H1 (cell line): Measurements from ENCODE around the gene PRC1. TPM values are rescaled to one million over a fixed set of nuclear protein-coding genes. Genes with fewer than 3 reads are reported as not detected.

Experiments
- CTCF ChIA-PET: fragments of 300-600 bp; sonication (Branson Sonifier 250); formaldehyde crosslinking; loops from one replicate; lab custom pipeline; 2021; ENCODE audit not compliant: partially characterized antibody; lab: Charles Lee
- POLR2A ChIA-PET: fragments of 300-600 bp; sonication (Branson Sonifier 250); formaldehyde crosslinking; loops from one replicate; lab custom pipeline; 2021; ENCODE audit warnings: inconsistent platforms; ENCODE audit not compliant: partially characterized antibody; lab: Charles Lee
- DNase-seq, 2 experiments: peaks; one replicate each; pipeline versions ENCODE4 v3.0.0 to v3.0.0-alpha.2; 2010 to 2022; ENCODE audit warnings: low spot score in 2 of 2, low read depth in 1 of 2, mixed read lengths in 1 of 2
- FAIRE-seq: peaks from 2 replicates; lab custom pipeline; 2011; peaks lifted over from hg19 to GRCh38; lab: Jason Lieb, UNC
- H2AFZ ChIP-seq: 2 replicates; pipeline ENCODE4 v1.8.1; 2012; ENCODE audit warnings: low read length, inconsistent platforms
- H2AK5ac ChIP-seq: 2 replicates; pipeline ENCODE4 v1.6.1; 2013; ENCODE audit warnings: low read depth, low read length
- H2BK120ac ChIP-seq: replicated peaks from 2 replicates; pipeline ENCODE3; 2013; ENCODE audit warnings: low read depth, low read length, inconsistent platforms
- H2BK12ac ChIP-seq: 2 replicates; pipeline ENCODE4 v1.6.1; 2013; ENCODE audit warnings: low read depth, low read length
- H2BK15ac ChIP-seq: 2 replicates; pipeline ENCODE4 v1.6.1; 2013; ENCODE audit warnings: low read length
- H2BK20ac ChIP-seq: 2 replicates; pipeline ENCODE4 v1.6.1; 2013; ENCODE audit warnings: low read length
- H2BK5ac ChIP-seq: 2 replicates; pipeline ENCODE4 v1.6.1; 2013; ENCODE audit warnings: low read depth, low read length
- H3K14ac ChIP-seq: 2 replicates; pipeline ENCODE4 v1.6.1; 2013; ENCODE audit warnings: inconsistent platforms; ENCODE audit not compliant: insufficient read length
- H3K18ac ChIP-seq: 2 replicates; pipeline ENCODE4 v1.6.1; 2013; ENCODE audit warnings: low read length; ENCODE audit errors: extremely low read depth
- H3K23ac ChIP-seq: 2 replicates; pipeline ENCODE4 v1.6.1; 2013; ENCODE audit warnings: inconsistent platforms; ENCODE audit not compliant: insufficient read length
- H3K23me2 ChIP-seq: 2 replicates; pipeline ENCODE4 v1.6.1; 2013; ENCODE audit warnings: low read depth, low read length
- H3K27ac ChIP-seq: 2 replicates; pipeline ENCODE4 v1.6.1; 2011; ENCODE audit warnings: low read depth, low read length, inconsistent platforms
- H3K27me3 ChIP-seq, 4 experiments: replicated peaks in 1 of 4; 1 replicate in 1 of 4; 2 replicates in 3 of 4; pipeline versions ENCODE4 v1.6.1 to v1.8.1; 2011 to 2013; ENCODE audit warnings: low read length in 3 of 4, mild to moderate bottlenecking in 3 of 4, inconsistent platforms in 2 of 4, mixed read lengths in 2 of 4, moderate library complexity in 1 of 4; ENCODE audit not compliant: control insufficient read depth in 3 of 4, insufficient read depth in 3 of 4; ENCODE audit errors: extremely low read depth in 1 of 4
- H3K36me3 ChIP-seq, 4 experiments: 2 replicates each; pipeline versions ENCODE4 v1.6.1 to v1.8.1; 2011 to 2013; ENCODE audit warnings: mild to moderate bottlenecking in 4 of 4, low read length in 3 of 4, moderate library complexity in 2 of 4, control low read depth in 1 of 4, inconsistent platforms in 1 of 4; ENCODE audit not compliant: insufficient read depth in 4 of 4, control insufficient read depth in 2 of 4
- H3K4ac ChIP-seq: replicated peaks from 2 replicates; pipeline ENCODE3; 2013; ENCODE audit warnings: low read length, low read depth, mixed read lengths, inconsistent platforms; ENCODE audit not compliant: insufficient read length
- H3K4me1 ChIP-seq, 4 experiments: replicated peaks in 1 of 4; 1 replicate in 1 of 4; 2 replicates in 3 of 4; pipeline versions ENCODE4 v1.6.1 to v1.8.1; 2011 to 2013; ENCODE audit warnings: low read length in 3 of 4, inconsistent platforms in 2 of 4, mixed read lengths in 1 of 4; ENCODE audit not compliant: insufficient read depth in 4 of 4, control insufficient read depth in 3 of 4
- H3K4me2 ChIP-seq, 2 experiments: 2 replicates each; pipeline versions ENCODE4 v1.6.1 to v1.8.1; 2011 to 2013; ENCODE audit warnings: low read depth in 2 of 2, low read length in 2 of 2, control low read depth in 1 of 2, inconsistent platforms in 1 of 2, mild to moderate bottlenecking in 1 of 2; ENCODE audit not compliant: insufficient read depth in 1 of 2
- H3K4me3 ChIP-seq, 4 experiments: fragments of 200-600, 300-600 bp in 1 of 4; sonication (generic), shearing (Covaris generic), sonication (Bioruptor Twin) in 1 of 4; 2 replicates each; pipeline versions ENCODE4 v1.5.1 to v1.8.1; 2011 to 2016; ENCODE audit warnings: low read length in 4 of 4, low read depth in 3 of 4, control low read depth in 2 of 4, inconsistent platforms in 2 of 4, mild to moderate bottlenecking in 2 of 4, mixed read lengths in 1 of 4, moderate library complexity in 1 of 4; ENCODE audit not compliant: insufficient read depth in 2 of 4; ENCODE audit errors: extremely low read depth in 1 of 4
- H3K56ac ChIP-seq: replicated peaks from 2 replicates; pipeline ENCODE3; 2013; ENCODE audit warnings: low read depth, mild to moderate bottlenecking, mixed read lengths, low read length, inconsistent platforms; ENCODE audit not compliant: insufficient read length
- H3K79me1 ChIP-seq: 2 replicates; pipeline ENCODE4 v1.6.1; 2013; ENCODE audit warnings: low read depth, low read length, control low read depth
- H3K79me2 ChIP-seq, 2 experiments: 2 replicates each; pipeline versions ENCODE4 v1.6.1 to v1.8.1; 2012 to 2013; ENCODE audit warnings: low read length in 2 of 2, mild to moderate bottlenecking in 2 of 2, inconsistent platforms in 1 of 2; ENCODE audit not compliant: insufficient read depth in 2 of 2, control insufficient read depth in 1 of 2
- H3K9ac ChIP-seq, 4 experiments: replicated peaks in 1 of 4; 1 replicate in 1 of 4; 2 replicates in 3 of 4; pipeline versions ENCODE4 v1.6.1 to v1.8.1; 2011 to 2013; ENCODE audit warnings: low read depth in 3 of 4, low read length in 3 of 4, control low read depth in 2 of 4, mild to moderate bottlenecking in 2 of 4, moderate library complexity in 2 of 4, inconsistent platforms in 1 of 4; ENCODE audit errors: extremely low read depth in 1 of 4
- H3K9me3 ChIP-seq, 2 experiments: 2 replicates each; pipeline versions ENCODE4 v1.6.1 to v1.8.1; 2012 to 2013; ENCODE audit warnings: mild to moderate bottlenecking in 2 of 2, moderate library complexity in 2 of 2, control low read depth in 1 of 2, inconsistent platforms in 1 of 2, low read depth in 1 of 2, low read length in 1 of 2, mixed read lengths in 1 of 2; ENCODE audit not compliant: insufficient read depth in 2 of 2
- H4K20me1 ChIP-seq, 2 experiments: replicated peaks in 1 of 2; 2 replicates each; pipeline versions ENCODE3 to v1.8.1; 2011 to 2013; ENCODE audit warnings: inconsistent platforms in 2 of 2, low read length in 2 of 2, mild to moderate bottlenecking in 1 of 2; ENCODE audit not compliant: insufficient read depth in 2 of 2, control insufficient read depth in 1 of 2
- H4K5ac ChIP-seq: 2 replicates; pipeline ENCODE4 v1.6.1; 2013; ENCODE audit warnings: low read length, low read depth, mixed read lengths, inconsistent platforms; ENCODE audit not compliant: insufficient read length
- H4K8ac ChIP-seq: 2 replicates; pipeline ENCODE4 v1.8.0; 2013; ENCODE audit warnings: mild to moderate bottlenecking, moderate library complexity, low read length, inconsistent platforms; ENCODE audit not compliant: insufficient read depth; ENCODE audit errors: extremely low read depth
- H4K91ac ChIP-seq: replicated peaks from 2 replicates; pipeline ENCODE3; 2013; ENCODE audit warnings: low read length, mixed read lengths, inconsistent platforms; ENCODE audit not compliant: insufficient read length
- CBX5 ChIP-seq: fragments of 300-800, 300-1000 bp; sonication (generic); IDR thresholded peaks from 2 replicates; pipeline ENCODE4 v1.7.1; 2016; ENCODE audit warnings: antibody characterized with exemption, low read length, low read depth
- EZH2 ChIP-seq: fragments of 200-600 bp; sonication (generic); IDR thresholded peaks from 2 replicates; pipeline ENCODE4 v1.7.1; 2012; ENCODE audit warnings: low read depth, mild to moderate bottlenecking, moderate library complexity, low read length, inconsistent platforms; ENCODE audit not compliant: severe bottlenecking
- POLR2AphosphoS5 ChIP-seq: IDR thresholded peaks from 2 replicates; pipeline ENCODE4 v1.6.1; 2011; ENCODE audit warnings: low read depth, low read length
- SUZ12 ChIP-seq: fragments of 200-600 bp; sonication (generic); IDR thresholded peaks from 2 replicates; pipeline ENCODE4 v1.6.1; 2012; ENCODE audit warnings: mild to moderate bottlenecking, inconsistent platforms, low read length, moderate library complexity, mixed read lengths
- WGBS, 2 experiments: shearing (Covaris generic) in 1 of 2; methylation state at CpG; one replicate each; pipeline versions ENCODE4 v1.1.6 to v1.1.7; 2013 to 2015; ENCODE audit warnings: low lambda C conversion rate in 2 of 2, mixed read lengths in 2 of 2, inconsistent platforms in 1 of 2, low coverage in 1 of 2, missing lambda C conversion rate in 1 of 2; ENCODE audit not compliant: insufficient replicate concordance in 2 of 2, insufficient coverage in 1 of 2, insufficient read length in 1 of 2; ENCODE audit errors: extremely low coverage in 1 of 2, missing lambda C conversion rate in 1 of 2; 5-methylcytosine and 5-hydroxymethylcytosine counted together
- polyA plus RNA-seq, 7 experiments: library from polyadenylated mRNA; depleted of rRNA in 3 of 7; stranded (reverse) in 5 of 7; unstranded in 2 of 7; fragments of >200 nt in 5 of 7; fragments of 200-250 nt in 2 of 7; gene quantifications; 1 replicate in 5 of 7; 2 replicates in 1 of 7; 4 replicates in 1 of 7; pipeline versions ENCODE4 v1.2.1 to v1.2.3, GENCODE V29; 2011 to 2013; ENCODE audit warnings: missing spikeins in 2 of 7, mixed read lengths in 2 of 7
- total RNA-seq: library from RNA; stranded (reverse); fragmentation: NEBNext Ultra II Directional; extraction: Animal tissue kit (Norgen Biotek cat#: 25700); gene quantifications from 2 replicates; pipeline ENCODE4 v1.2.1, GENCODE V29; 2021

PRC1 gene
- total and polyA plus RNA-seq, 2 of the 8 experiments (the other 6 are each of a cell fraction or from before 2014, with no cell fraction given) = 90.7 to 181 TPM

DNA sequence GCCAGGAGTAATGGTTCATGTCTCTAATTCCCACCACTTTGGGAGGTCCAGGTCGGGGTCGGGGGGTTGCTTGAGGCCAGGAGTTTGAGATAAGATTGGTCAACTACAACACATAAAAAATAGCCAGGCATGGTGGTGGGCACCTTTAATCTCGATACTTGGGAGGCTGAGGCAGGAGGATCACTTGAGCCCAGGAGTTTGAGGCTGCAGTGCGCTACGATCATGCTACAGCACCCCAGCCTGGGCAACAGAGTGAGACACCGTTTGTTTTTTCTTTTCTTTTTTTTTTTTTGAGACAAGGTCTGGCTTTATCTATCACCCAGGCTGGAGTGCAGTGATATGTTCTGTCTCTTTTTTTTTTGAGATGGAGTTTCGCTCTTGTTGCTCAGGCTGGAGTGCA, 29.4 kb upstream of the PRC1 start:
- no peak overlapping the region for H2BK20ac ChIP-seq
- no peak overlapping the region for H4K91ac ChIP-seq
- no peak overlapping the region for H3K4me3 ChIP-seq
- no peak overlapping the region for H2BK12ac ChIP-seq
- no peak overlapping the region for H3K56ac ChIP-seq
- FAIRE-seq = no peak
- H3K4me1 ChIP-seq = peaks cover 0 to 3% (median 1%) of the 10 kb centered on the region in 4 experiments; a peak in 3 of 7 replicates
- no peak overlapping the region for H2BK120ac ChIP-seq
- CTCF ChIA-PET = interaction anchor here (1.1 to 2.9 kb wide), 3 partner anchors 9 to 32 kb away, joined by 3 to 16 read pairs (median 5); no protein-coding TSS in a partner anchor
- H3K23ac ChIP-seq = no peak overlapping the region
- TF ChIP-seq POLR2AphosphoS5 = no peak
- TF ChIP-seq EZH2 = no peak
- TF ChIP-seq SUZ12 = no peak
- no peak for TF ChIP-seq CBX5
- TF ChIP-seq, all 59 proteins: peak for 0
- DNase-seq = no peak
- H3K23me2 ChIP-seq = peaks cover 6% of the 10 kb centered on the region; the same call in 1 of the 2 replicates
- no peaks in the 10 kb centered on the region for H3K36me3 ChIP-seq
- WGBS, 2 experiments = 90% methylated on average over 6 of the region's 7 CpGs; no CpG with 5 or more reads in 1 of the 2 experiments
- H4K20me1 ChIP-seq = no peaks in the 10 kb centered on the region
- no peak overlapping the region for H3K14ac ChIP-seq
- H2BK15ac ChIP-seq = no peak overlapping the region
- no peak overlapping the region for H4K8ac ChIP-seq
- H3K79me2 ChIP-seq = peaks cover 0 to 15% of the 10 kb centered on the region in 2 experiments; a peak in 2 of 4 replicates
- H4K5ac ChIP-seq = no peak overlapping the region
- no peaks in the 10 kb centered on the region for H3K9me3 ChIP-seq
- no peak overlapping the region for H3K9ac ChIP-seq
- no peaks in the 10 kb centered on the region for H3K27me3 ChIP-seq
- no peak overlapping the region for H3K27ac ChIP-seq
- H3K18ac ChIP-seq = no peak overlapping the region
- POLR2A ChIA-PET = interaction anchor here (1.3 kb wide), 1 partner anchor 69 kb away, joined by 4 read pairs; the partner anchor contains the start of gene RCCD1
- H3K79me1 ChIP-seq = peaks cover 6% of the 10 kb centered on the region; the same call in 1 of the 2 replicates
- no peak overlapping the region for H2BK5ac ChIP-seq
- H2AFZ ChIP-seq = no peak overlapping the region
- H2AK5ac ChIP-seq = no peak overlapping the region
- no peak overlapping the region for H3K4me2 ChIP-seq
- H3K4ac ChIP-seq = no peak overlapping the region
